CD14-positive monocyte (primary cell): ENCODE measurements around the gene SOS1. TPM values are rescaled to one million over a fixed set of nuclear protein-coding genes. Genes with fewer than 3 reads are reported as not detected.
"Not testable (repeated sequence)": the region's sequence is repeated elsewhere in the genome, so short reads cannot be mapped to it uniquely, and the experiment has no call there.

Source experiments
- DNase-seq, 3 donors: peaks; one replicate each; pipeline ENCODE4 v3.0.0-alpha.2; 2011 to 2022
- H2AFZ ChIP-seq: 2 replicates; pipeline ENCODE4 v1.6.0; 2012; ENCODE audit warnings: mild to moderate bottlenecking, low read depth, low read length, inconsistent platforms; ENCODE audit not compliant: insufficient read depth, poor library complexity, severe bottlenecking
- H3K27ac ChIP-seq, 2 donors: 1 replicate in 1 of 2; 2 replicates in 1 of 2; pipeline ENCODE4 v1.5.1; 2012 to 2013; ENCODE audit warnings: low read length in 2 of 2, control low read depth in 1 of 2, inconsistent platforms in 1 of 2, low read depth in 1 of 2, mild to moderate bottlenecking in 1 of 2
- H3K27me3 ChIP-seq, 2 donors: one replicate each; pipeline versions ENCODE4 v1.6.0 to v1.6.1; 2011 to 2013; ENCODE audit warnings: low read length in 2 of 2; ENCODE audit not compliant: control insufficient read depth in 2 of 2, insufficient read depth in 2 of 2
- H3K36me3 ChIP-seq, 2 donors: replicated peaks in 1 of 2; 1 replicate in 1 of 2; 2 replicates in 1 of 2; pipeline versions ENCODE4 v1.5.1 to v1.6.1; 2012 to 2013; ENCODE audit warnings: low read length in 2 of 2, control low read depth in 1 of 2, inconsistent platforms in 1 of 2, mild to moderate bottlenecking in 1 of 2; ENCODE audit not compliant: insufficient read depth in 2 of 2, control insufficient read depth in 1 of 2
- H3K4me1 ChIP-seq, 2 donors: 1 replicate in 1 of 2; 2 replicates in 1 of 2; pipeline versions ENCODE4 v1.5.1 to v1.6.1; 2012 to 2013; ENCODE audit warnings: low read length in 2 of 2, control low read depth in 1 of 2, inconsistent platforms in 1 of 2, mild to moderate bottlenecking in 1 of 2, moderate library complexity in 1 of 2; ENCODE audit not compliant: insufficient read depth in 2 of 2, control insufficient read depth in 1 of 2
- H3K4me2 ChIP-seq: replicated peaks from 2 replicates; pipeline ENCODE3; 2012; ENCODE audit warnings: low read length, moderate library complexity, mild to moderate bottlenecking; ENCODE audit not compliant: poor library complexity, severe bottlenecking; ENCODE audit errors: extremely low read depth
- H3K4me3 ChIP-seq, 3 experiments: fragments of 200-600 bp in 1 of 3; sonication (generic) in 1 of 3; replicated peaks in 1 of 3; 1 replicate in 2 of 3; 2 replicates in 1 of 3; pipeline ENCODE4 v1.5.1; 2011 to 2013; ENCODE audit warnings: low read length in 3 of 3, mild to moderate bottlenecking in 3 of 3, control low read depth in 2 of 3, low read depth in 2 of 3, inconsistent platforms in 1 of 3, moderate library complexity in 1 of 3
- H3K79me2 ChIP-seq: 2 replicates; pipeline ENCODE4 v1.6.0; 2012; ENCODE audit warnings: mild to moderate bottlenecking, control low read depth, inconsistent platforms, low read length, moderate library complexity; ENCODE audit not compliant: insufficient read depth
- H3K9ac ChIP-seq: 2 replicates; pipeline ENCODE4 v1.6.0; 2017; ENCODE audit warnings: low read length, mild to moderate bottlenecking; ENCODE audit not compliant: insufficient read depth, poor library complexity, severe bottlenecking
- H3K9me3 ChIP-seq, 2 donors: replicated peaks in 1 of 2; 1 replicate in 1 of 2; 2 replicates in 1 of 2; pipeline versions ENCODE4 v1.5.1 to v1.6.1; 2012 to 2013; ENCODE audit warnings: low read length in 2 of 2, control low read depth in 1 of 2; ENCODE audit not compliant: control insufficient read depth in 1 of 2, insufficient read depth in 1 of 2
- H4K20me1 ChIP-seq: 2 replicates; pipeline ENCODE4 v1.6.0; 2012; ENCODE audit warnings: mild to moderate bottlenecking, low read length, control low read depth, moderate library complexity; ENCODE audit not compliant: insufficient read depth
- H3K27ac Mint-ChIP-seq, 7 donors: one replicate each; pipeline ENCODE4 v1.8.0; 2020; ENCODE audit warnings: mild to moderate bottlenecking in 7 of 7, mixed read lengths in 7 of 7, moderate library complexity in 6 of 7, inconsistent platforms in 2 of 7
- H3K27me3 Mint-ChIP-seq, 3 donors: one replicate each; pipeline ENCODE4 v1.8.0; 2021 to 2022; ENCODE audit warnings: low read depth in 3 of 3, mild to moderate bottlenecking in 3 of 3, mixed read lengths in 3 of 3, moderate library complexity in 3 of 3, inconsistent platforms in 1 of 3
- H3K36me3 Mint-ChIP-seq, 2 donors: one replicate each; pipeline ENCODE4 v1.8.0; 2020; ENCODE audit warnings: mixed read lengths in 2 of 2, inconsistent platforms in 1 of 2, mild to moderate bottlenecking in 1 of 2
- H3K4me1 Mint-ChIP-seq: one replicate; pipeline ENCODE4 v1.8.0; 2020; ENCODE audit warnings: mild to moderate bottlenecking, mixed read lengths
- H3K4me3 Mint-ChIP-seq, 2 donors: one replicate each; pipeline ENCODE4 v1.8.0; 2020; ENCODE audit warnings: mild to moderate bottlenecking in 2 of 2, mixed read lengths in 2 of 2, moderate library complexity in 1 of 2
- H3K9me3 Mint-ChIP-seq, 7 donors: one replicate each; pipeline ENCODE4 v1.8.0; 2020 to 2022; ENCODE audit warnings: mixed read lengths in 7 of 7, mild to moderate bottlenecking in 6 of 7, moderate library complexity in 6 of 7, inconsistent platforms in 2 of 7
- WGBS: methylation state at CpG from one replicate; pipeline ENCODE4 v1.1.5; 2013; ENCODE audit warnings: missing lambda C conversion rate; ENCODE audit not compliant: insufficient coverage; 5-methylcytosine and 5-hydroxymethylcytosine counted together
- intact Hi-C, 2 donors: fragments of 100-400 bp; cut with micrococcal nuclease; formaldehyde crosslinking; loops; one replicate each; pipeline versions ENCODE4 v1.15.0 to v1.15.1; 2023
- polyA plus RNA-seq, 3 donors: library from polyadenylated mRNA; depleted of rRNA in 1 of 3; unstranded in 2 of 3; stranded (reverse) in 1 of 3; fragments of 300-500 nt in 2 of 3; fragments of >200 nt in 1 of 3; fragmentation: Illumina TruSeq in 2 of 3; gene quantifications; 1 replicate in 2 of 3; 2 replicates in 1 of 3; pipeline ENCODE4 v1.2.3, GENCODE V29; 2012 to 2021
- TF ChIP-seq, protein P1 (sequence below): fragments of 200-600 bp; IDR thresholded peaks from one replicate; pipeline ENCODE4 v1.8.0; 2022; ENCODE audit warnings: antibody characterized with exemption, mild to moderate bottlenecking

The SOS1 gene
- polyA plus RNA-seq, 3 donors, result 5.3 to 15.6 (median 7.7) TPM

DNA sequence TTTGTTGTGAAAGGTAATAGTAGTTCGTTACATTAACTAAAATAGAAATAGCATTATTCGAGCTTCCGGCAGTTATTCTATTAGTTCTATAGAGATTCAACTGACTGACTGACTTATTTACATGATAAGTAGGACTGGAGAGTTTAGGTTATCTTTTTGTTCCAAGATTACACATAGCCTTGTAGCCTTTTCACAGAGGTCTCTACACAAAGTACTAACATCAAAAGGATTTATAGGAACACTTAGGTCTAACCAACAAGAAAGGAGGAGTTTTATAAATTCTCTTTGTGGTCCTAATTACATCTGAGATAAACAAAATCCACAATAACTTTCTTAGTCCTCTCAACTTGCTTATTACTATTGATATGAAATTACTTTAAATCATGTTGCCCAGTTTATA, 62.8 kb downstream of the SOS1 start:
- H3K79me2 ChIP-seq, result peaks cover 9% of the 10 kb centered on the region
- no peaks in the 10 kb centered on the region for H3K27me3 ChIP-seq
- H3K9ac ChIP-seq, result no peak overlapping the region
- H3K4me3 ChIP-seq, result no peak overlapping the region
- H3K27ac Mint-ChIP-seq, result no peak overlapping the region
- intact Hi-C loops, result no loop called here
- TF ChIP-seq, protein P1, sequence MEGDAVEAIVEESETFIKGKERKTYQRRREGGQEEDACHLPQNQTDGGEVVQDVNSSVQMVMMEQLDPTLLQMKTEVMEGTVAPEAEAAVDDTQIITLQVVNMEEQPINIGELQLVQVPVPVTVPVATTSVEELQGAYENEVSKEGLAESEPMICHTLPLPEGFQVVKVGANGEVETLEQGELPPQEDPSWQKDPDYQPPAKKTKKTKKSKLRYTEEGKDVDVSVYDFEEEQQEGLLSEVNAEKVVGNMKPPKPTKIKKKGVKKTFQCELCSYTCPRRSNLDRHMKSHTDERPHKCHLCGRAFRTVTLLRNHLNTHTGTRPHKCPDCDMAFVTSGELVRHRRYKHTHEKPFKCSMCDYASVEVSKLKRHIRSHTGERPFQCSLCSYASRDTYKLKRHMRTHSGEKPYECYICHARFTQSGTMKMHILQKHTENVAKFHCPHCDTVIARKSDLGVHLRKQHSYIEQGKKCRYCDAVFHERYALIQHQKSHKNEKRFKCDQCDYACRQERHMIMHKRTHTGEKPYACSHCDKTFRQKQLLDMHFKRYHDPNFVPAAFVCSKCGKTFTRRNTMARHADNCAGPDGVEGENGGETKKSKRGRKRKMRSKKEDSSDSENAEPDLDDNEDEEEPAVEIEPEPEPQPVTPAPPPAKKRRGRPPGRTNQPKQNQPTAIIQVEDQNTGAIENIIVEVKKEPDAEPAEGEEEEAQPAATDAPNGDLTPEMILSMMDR, result no peak
- no peaks in the 10 kb centered on the region for H3K27me3 Mint-ChIP-seq
- peaks cover 24% of the 10 kb centered on the region for H4K20me1 ChIP-seq
- no peak overlapping the region for H3K27ac ChIP-seq
- peaks cover 29 to 42% of the 10 kb centered on the region in 2 donors for H3K36me3 ChIP-seq
- H3K9me3 ChIP-seq, result no peaks in the 10 kb centered on the region
- H3K4me3 Mint-ChIP-seq, result no peak overlapping the region
- no peak overlapping the region for H3K4me2 ChIP-seq
- H3K36me3 Mint-ChIP-seq, result peaks cover 30 to 36% of the 10 kb centered on the region in 2 donors
- no peaks in the 10 kb centered on the region for H3K4me1 Mint-ChIP-seq
- no peaks in the 10 kb centered on the region for H3K4me1 ChIP-seq
- H2AFZ ChIP-seq, result no peak overlapping the region
- peaks cover 0 to 2% (median 0%) of the 10 kb centered on the region in 7 donors for H3K9me3 Mint-ChIP-seq
- no peak for DNase-seq
- WGBS, result no CpG with 5 or more reads among the region's 3 CpGs

- H3K4me3 Mint-ChIP-seq, H3K9ac ChIP-seq, H3K79me2 ChIP-seq, H3K27ac Mint-ChIP-seq, H3K9me3 Mint-ChIP-seq, H3K4me1 Mint-ChIP-seq, H2AFZ ChIP-seq, H3K4me2 ChIP-seq, H4K20me1 ChIP-seq, H3K27me3 Mint-ChIP-seq, H3K27ac ChIP-seq, H3K27me3 ChIP-seq, H3K4me3 ChIP-seq, DNase-seq, H3K9me3 ChIP-seq, intact Hi-C loops, H3K4me1 ChIP-seq: not testable (repeated sequence)
- H3K36me3 Mint-ChIP-seq, result peaks cover 54 to 64% of the 10 kb centered on the region in 2 donors
- 100% methylated on average over 1 of the region's 6 CpGs for WGBS
- peaks cover 60 to 94% of the 10 kb centered on the region in 2 donors for H3K36me3 ChIP-seq
These were observed 68.2 kb downstream of the SOS1 start for GRCh38 chr2:39052665-39053064.
